ENCODE measurements around the gene POFUT1.

DNA sequence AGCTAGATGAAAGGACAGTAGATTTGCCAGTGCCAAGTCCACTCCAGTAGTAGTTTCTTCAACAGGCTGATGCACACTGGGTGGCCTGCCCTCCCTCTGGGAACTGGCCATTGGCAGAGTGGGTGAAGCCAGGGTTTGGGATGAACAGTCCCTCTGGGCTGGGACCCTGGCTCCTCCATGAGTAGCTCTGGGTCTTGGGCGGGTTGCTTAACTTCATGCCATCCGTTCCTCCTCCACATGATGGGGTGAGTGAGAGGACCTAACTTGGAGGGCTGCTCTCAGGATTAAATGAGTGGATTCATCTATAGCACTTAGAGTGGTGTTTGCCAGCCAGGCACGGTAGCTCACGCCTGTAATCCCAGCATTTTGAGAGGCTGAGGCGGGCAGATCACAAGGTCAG lies 47.3 kb upstream of the POFUT1 start:
- no peak for TF ChIP-seq POLR2A (IDR thresholded peaks at IDR 0.05; ENCODE audit: low read depth, low read length)
- no peak for TF ChIP-seq TAF1 (IDR thresholded peaks at IDR 0.05; ENCODE audit: low read depth, low read length)
